GM18951 (cell line): ENCODE data around the gene IKZF4.
"Not testable (repeated sequence)": the region's sequence is repeated elsewhere in the genome, so short reads cannot be mapped to it uniquely, and the experiment has no call there.

ENCODE experiments used
- POLR2A ChIP-seq: IDR thresholded peaks from 4 replicates; pipeline ENCODE4 v1.6.1; 2011; ENCODE audit warnings: mild to moderate bottlenecking; ENCODE audit not compliant: insufficient read length, insufficient read depth; ENCODE audit errors: extremely low read depth
- in situ Hi-C: fragments of 300-500 bp; cut with MboI; formaldehyde crosslinking; loops from one replicate; pipeline ENCODE4 v1.12.0; 2022; ENCODE audit warnings: low sequenced_read_pairs, mixed read lengths, inconsistent platforms; ENCODE audit not compliant: unreplicated experiment

Gene IKZF4

GRCh38 chr12:55985341-55985740, 35.5 kb upstream of the IKZF4 start:
- in situ Hi-C loops, result no loop called here
- TF ChIP-seq POLR2A, result no peak

- in situ Hi-C loops, result not testable (repeated sequence)
Measured at GRCh38 chr12:55985976-55986375, 34.9 kb upstream of the IKZF4 start.

GRCh38 chr12:55991110-55991509, 29.7 kb upstream of the IKZF4 start:
- in situ Hi-C loops, result loop anchor here (10.0 kb wide), 1 partner anchor 114 kb away; the partner anchor contains the start of gene PA2G4
- no peak for TF ChIP-seq POLR2A

GRCh38 chr12:55993230-55993853, 27.5 kb upstream of the IKZF4 start:
- in situ Hi-C loops, result loop anchor here (10.0 kb wide), 1 partner anchor 111 kb away; the partner anchor contains the start of gene PA2G4
- TF ChIP-seq POLR2A, result no peak

GRCh38 chr12:55995366-55995765, 25.5 kb upstream of the IKZF4 start:
- TF ChIP-seq POLR2A, result no peak
- in situ Hi-C loops, result loop anchor here (10.0 kb wide), 1 partner anchor 109 kb away; the partner anchor contains the start of gene PA2G4

- TF ChIP-seq POLR2A, result no peak
- in situ Hi-C loops, result loop anchor here (10.0 kb wide), 1 partner anchor 109 kb away; the partner anchor contains the start of gene PA2G4
Measured at GRCh38 chr12:55996201-55996714, 24.6 kb upstream of the IKZF4 start.

- peak; percentile 76 for TF ChIP-seq POLR2A
- in situ Hi-C loops, result loop anchor here (10.0 kb wide), 1 partner anchor 108 kb away; the partner anchor contains the start of gene PA2G4
Measured at GRCh38 chr12:55996715-55997534, 23.9 kb upstream of the IKZF4 start, which contains the start of gene SUOX. TSS of gene SUOX (plus strand) at chr12:55997276. CDS start at chr12:56002222, 4,946 bp downstream.

- in situ Hi-C loops, result loop anchor here (10.0 kb wide), 1 partner anchor 107 kb away; the partner anchor contains the start of gene PA2G4
- TF ChIP-seq POLR2A, result no peak
Measured at GRCh38 chr12:55997535-55997859, 23.3 kb upstream of the IKZF4 start.

- in situ Hi-C loops, result loop anchor here (10.0 kb wide), 1 partner anchor 105 kb away; the partner anchor contains the start of gene PA2G4
Measured at GRCh38 chr12:55999522-55999921, 21.3 kb upstream of the IKZF4 start.

- in situ Hi-C loops, result loop anchor here (10.0 kb wide), 1 partner anchor 105 kb away; the partner anchor contains the start of gene PA2G4
Measured at GRCh38 chr12:55999999-56000540, 20.8 kb upstream of the IKZF4 start.

GRCh38 chr12:56001487-56002100, 19.2 kb upstream of the IKZF4 start:
- TF ChIP-seq POLR2A, result no peak
- in situ Hi-C loops, result no loop called here

DNA sequence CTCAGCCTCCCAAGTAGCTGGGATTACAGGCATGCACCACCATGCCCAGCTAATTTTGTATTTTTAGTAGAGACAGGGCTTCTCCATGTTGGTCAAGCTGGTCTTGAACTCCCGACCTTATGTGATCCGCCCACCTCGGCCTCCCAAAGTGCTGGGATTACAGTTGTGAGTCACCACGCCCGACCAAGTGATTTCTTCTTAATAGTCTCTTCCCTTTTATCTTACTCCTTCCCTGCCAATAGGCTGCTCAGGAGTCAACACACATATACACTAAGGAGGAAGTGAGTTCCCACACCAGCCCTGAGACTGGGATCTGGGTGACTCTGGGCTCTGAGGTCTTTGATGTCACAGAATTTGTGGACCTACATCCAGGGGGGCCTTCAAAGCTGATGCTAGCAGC, 17.5 kb upstream of the IKZF4 start:
- in situ Hi-C loops, result not testable (repeated sequence)

GRCh38 chr12:56004211-56004610, 16.6 kb upstream of the IKZF4 start:
- in situ Hi-C loops, result no loop called here
- TF ChIP-seq POLR2A, result no peak
